NCI-H128 (cell line): ENCODE measurements around the gene CCDC57.
"Not testable (repeated sequence)": the region's sequence is repeated elsewhere in the genome, so short reads cannot be mapped to it uniquely, and the experiment has no call there.

ENCODE experiments used
- DNase-seq: peaks from one replicate; lab custom pipeline; 2025; ENCODE audit not compliant: unreplicated experiment; lab: John Stamatoyannopoulos, UW

Gene CCDC57

DNA sequence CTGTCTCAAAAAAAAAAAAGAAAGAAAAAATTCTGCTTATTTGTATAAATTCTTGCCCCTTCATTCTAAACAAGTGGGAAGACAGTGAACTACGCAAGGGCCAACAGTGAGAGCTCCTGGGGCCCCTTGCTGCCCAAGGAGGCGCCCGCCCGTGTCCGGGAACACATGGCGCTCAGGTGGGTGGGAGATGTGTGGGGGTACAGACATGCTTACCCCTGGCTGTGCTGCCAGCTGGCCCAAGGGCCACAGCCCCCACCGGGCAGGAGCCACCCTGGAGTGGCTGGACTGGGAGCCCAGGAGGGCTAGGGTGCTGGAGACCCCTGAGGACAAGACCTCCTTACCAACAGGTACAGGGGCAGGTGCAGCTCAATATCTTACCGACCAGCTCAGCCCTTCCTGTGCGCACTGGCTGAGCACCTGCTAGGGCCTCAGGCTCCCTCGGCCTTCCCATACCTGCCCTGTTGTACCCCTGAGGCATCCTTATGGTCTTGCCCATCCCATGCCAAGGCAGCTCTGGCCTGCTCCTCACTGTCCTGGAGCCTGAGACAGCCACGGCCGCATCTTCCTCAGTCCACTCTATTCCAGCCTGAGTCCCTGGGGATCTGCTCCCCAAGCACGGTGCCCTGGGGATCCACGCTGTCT, 56.2 kb downstream of the CCDC57 start:
- DNase-seq: no peak

DNA sequence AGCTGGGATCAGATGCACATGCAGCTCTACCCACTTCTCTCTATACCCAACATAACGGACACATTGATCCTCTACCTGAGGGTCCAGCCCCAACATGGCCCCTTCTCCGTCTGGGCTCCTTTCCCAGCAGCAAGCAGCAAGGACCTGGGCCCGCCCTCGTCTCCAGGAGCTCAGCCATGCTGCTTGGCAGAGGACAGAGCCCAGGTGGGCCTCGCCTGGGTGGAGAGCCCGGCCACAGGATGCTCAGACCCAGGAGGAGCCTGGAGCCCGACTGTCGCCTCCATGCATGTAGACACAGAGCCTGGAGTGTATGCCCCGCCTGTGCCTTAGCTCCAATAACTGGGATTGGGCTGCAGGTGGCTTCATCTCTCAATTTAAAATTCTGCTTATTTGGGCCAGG, 57.0 kb downstream of the CCDC57 start:
- DNase-seq: no peak

DNA sequence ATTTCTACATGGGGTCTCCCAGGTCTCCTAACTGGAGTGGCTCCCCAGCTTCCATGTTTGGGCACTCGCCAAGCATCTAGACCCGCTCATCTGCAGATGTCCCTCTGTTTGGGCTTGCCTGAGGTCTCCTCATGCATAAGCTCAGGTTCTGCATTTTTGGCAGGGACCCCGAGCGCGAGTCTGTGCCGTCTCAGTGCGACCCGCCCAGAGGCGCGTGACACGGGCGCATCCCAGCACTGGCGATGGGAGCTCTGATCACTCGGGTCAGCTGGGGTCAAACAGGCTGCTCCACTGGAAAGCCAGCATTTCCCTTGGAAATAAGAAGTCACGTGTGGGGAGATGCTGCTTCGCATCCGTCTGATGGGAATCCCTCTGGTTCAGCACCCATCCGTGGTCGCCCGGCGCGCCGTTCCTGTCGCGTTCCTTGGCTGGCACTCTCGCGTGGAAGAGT, 57.7 kb downstream of the CCDC57 start:
- DNase-seq: no peak

DNA sequence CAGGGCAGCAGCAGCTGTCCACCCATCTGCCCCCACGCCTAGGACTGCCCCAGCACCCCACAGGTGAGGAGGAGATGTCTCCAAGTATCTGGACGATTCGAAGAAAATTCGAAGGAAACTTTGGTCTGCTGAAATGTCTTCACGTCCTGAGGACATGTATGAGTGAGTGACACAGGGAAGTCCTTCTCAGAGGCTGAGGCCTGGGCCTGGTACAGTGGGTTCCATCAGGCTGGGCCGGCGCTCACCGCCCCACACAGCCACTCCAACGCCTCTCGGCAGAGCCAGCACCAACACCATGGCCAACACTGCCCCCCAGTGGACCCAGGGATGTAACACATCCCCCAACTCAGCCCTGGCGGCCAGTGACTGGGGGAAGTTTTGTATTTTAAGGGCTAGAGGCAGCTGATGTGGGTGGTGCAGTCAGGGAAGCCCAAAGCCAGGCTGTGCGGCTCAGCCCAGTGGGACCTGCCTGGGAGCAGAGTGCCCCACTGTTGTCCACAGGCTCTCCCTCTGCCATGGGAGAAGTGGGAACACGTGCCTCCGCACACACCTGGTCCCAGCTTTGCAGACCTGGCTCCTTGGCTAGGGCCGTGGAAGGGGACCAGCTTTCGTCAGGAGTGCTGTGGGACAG, 58.8 kb downstream of the CCDC57 start:
- DNase-seq: no peak

DNA sequence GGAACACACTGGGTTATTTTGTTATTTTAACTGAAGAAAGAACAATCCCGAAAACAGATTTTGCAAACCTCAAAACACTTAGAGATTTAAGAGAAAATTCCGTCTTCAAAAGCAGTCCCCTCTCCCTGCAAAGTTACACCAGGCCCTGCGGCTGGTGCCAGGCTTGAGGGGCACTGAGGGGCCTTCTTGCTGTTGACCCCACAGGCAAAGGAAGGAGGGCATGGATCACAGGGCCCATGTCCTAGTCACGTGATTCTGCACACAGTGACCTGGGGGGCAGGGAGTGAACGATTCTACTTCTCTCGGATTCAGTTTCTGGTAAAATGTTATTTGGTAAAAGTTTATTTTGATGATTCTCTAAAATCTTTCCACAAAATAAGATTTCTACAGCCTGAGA, 59.3 kb downstream of the CCDC57 start:
- no peak for DNase-seq

DNA sequence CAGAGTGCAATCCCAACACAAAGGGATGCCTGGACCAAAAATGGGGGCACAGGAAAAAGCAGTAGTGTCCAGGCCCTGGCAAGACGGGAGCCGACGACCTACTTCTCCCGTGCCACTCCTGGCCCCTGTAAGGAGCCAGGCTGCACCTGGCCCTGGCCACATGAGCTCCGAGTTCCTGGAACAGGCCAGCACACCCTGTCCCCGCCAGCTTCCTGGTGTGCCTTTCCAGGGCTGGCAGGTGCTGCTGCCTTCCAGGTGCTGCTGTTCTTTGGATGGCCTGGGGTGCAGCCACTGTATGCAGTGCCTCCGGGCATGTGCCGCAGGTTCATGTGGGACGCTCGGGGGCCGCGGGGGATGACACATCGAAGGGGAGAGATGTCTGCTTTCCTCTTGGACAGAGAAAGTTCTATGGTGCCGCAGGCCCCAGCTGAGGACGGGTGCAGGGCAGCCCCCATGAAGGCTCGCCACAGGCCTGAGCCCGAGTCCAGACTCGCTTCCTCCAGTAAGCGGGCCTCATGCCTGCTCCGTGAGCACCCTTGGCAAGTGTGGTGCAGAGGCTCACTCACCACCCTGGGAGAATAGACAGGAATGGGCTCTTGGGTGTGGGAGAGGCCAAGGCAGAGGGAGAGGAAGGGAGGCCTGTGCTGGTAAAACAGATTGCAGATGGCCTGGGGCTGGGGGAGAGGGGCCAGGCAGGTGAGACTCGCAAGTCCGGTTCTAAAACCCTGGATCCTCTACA, 59.9 kb downstream of the CCDC57 start:
- DNase-seq: no peak

DNA sequence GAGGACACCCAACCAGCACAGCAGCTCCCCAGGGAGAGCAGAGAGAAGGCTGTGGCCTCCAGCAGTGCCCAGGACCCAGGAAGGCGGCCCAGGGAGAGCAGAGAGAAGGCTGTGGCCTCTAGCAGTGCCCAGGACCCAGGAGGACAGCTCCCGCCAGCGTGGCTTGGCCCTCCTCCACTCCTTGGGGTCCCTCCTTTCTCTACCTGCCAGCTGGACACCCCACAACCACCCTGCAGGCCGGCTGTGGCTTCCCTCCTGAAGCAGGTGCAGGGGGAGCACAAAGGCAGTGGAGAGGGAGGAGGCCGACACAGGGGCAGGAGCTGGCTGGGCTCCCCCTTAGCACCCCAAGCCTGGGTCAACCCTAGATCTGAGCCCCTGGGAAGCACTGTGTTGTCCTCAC, 60.5 kb downstream of the CCDC57 start:
- no peak for DNase-seq

DNA sequence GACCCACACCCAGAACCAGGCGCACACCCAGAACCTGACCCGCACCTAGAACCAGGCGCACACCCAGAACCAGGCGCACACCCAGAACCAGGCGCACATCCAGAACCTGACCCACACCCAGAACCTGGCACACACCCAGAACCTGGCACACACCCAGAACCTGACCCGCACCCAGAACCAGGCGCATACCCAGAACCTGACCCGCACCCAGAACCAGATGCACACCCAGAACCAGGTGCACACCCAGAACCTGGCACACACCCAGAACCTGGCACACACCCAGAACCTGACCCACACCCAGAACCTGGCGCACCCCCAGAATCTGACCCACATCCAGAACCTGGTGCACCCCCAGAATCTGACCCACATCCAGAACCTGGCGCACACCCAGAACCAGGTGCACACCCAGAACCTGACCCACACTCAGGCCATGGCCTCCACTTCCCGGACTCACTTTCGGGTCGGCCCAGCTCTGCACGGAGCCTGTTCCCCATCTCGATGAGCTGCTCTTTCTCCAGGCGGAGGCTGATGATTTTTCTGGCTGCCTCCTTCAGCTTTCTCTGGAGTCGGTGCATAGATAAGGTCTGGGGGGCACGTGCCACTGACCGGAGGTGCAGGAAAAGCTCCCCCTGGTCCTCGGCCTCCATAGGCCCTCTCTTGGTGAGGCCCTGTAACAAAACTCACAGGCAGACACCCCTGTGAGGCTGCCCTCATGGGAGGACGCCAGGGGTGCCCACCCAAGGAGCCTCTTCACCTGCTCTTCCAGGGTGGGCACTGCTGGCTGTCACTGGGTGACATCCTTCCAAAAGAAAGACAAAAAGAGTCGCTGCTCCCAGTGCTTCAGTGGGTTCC, 61.3 kb downstream of the CCDC57 start:
- DNase-seq: no peak

DNA sequence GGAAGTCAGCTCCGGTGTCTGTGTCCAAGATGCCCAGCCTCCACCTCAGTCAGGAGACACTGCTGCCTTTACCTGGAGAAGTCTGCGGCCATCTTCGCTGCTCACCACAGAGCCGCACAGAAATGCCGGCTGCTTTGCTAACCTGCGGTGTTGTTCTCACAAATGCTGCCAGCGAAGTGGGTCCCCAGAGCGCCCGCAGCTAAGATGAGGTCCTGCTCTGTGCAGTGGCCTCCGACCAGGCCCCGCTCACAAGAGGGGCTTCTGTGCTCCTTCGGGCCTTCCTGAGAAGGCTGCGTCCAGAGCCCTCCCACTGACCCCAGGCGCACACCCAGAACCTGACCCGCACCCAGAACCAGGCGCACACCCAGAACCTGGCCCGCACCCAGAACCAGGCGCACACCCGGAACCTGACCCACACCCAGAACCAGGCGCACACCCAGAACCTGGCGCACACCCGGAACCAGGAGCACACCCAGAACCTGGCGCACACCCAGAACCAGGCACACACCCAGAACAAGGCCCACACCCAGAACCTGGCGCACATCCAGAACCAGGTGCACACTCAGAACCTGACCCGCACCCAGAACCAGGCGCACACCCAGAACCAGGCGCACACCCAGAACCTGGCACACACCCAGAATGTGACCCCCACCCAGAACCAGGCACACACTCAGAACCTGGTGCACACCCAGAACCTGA, 63.1 kb downstream of the CCDC57 start:
- DNase-seq: no peak

DNA sequence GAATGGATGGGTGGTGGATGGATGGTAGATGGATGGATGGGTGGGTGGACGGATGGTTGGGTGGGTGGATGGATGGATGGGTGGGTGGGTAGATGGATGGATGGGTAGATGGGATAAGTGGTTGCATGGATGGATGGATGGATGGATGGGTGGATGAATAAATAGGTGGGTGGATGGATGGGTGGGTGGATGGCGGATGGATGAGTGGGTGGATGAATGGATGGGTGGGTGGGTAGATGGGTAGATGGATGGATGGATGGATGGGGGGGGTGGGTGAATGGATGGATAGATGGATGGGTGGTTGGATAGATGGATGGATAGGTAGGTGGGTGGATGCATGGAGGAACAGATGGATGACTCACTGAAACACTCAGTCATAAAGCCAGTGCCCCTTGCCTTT, 63.6 kb downstream of the CCDC57 start:
- DNase-seq: no peak

DNA sequence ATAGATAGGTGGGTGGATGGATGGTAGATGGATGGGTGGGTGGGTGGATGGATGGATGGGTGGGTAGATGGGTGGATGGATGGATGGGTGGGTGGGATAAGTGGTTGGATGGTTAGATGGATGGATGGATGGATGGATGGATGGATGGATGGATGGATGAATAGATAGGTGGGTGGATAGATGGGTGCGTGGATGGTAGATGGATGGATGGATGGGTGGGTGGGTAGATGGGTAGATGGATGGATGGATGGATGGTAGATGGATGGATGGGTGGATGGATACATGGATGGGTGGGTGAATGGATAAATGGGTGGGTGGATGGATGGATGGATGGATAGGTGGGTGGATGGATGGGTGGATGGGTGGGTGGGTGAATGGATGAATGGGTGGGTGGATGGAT, 64.6 kb downstream of the CCDC57 start:
- no peak for DNase-seq

DNA sequence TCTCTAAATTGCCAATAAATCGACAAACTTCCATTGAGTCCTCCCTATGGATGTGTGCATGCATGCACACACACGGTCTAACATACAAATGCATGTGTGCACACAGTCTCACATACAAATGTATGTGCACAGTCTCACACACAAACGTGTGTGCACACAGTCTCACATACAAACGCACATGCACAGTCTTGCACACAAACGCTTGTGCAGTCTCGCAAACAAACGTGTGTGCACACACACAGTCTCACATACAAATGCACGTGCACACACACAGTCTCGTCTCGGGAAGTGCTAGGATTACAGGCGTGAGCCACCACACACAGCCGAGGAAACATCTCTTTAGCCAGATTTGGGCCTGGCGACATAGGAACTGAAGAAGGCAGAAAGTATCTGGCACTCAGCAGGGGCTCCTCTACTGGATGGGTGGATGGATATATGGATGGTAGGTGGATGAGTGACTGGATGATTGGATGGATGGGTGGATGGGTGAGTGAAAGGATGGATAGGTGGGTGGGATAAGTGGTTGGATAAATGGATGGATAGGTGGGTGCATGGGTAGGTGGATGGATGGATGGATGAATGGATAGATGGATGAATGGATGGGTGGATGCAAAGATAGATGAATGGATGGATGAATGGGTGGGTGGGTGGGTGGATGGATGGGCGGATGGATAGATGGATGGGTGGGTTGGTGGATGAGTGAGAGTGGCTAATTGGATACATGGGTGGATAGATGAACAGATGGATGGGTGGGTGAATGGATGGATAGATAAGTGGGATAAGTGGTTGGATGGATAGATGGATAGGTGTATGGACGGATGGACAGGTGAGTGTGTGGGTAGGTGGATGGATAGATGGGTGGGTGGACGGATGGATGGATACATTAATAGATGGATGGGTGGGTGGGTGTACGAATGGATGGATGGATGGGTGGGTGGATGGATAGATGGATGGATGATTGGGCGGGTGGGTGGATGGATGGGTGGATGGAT, 65.7 kb downstream of the CCDC57 start:
- DNase-seq: no peak

DNA sequence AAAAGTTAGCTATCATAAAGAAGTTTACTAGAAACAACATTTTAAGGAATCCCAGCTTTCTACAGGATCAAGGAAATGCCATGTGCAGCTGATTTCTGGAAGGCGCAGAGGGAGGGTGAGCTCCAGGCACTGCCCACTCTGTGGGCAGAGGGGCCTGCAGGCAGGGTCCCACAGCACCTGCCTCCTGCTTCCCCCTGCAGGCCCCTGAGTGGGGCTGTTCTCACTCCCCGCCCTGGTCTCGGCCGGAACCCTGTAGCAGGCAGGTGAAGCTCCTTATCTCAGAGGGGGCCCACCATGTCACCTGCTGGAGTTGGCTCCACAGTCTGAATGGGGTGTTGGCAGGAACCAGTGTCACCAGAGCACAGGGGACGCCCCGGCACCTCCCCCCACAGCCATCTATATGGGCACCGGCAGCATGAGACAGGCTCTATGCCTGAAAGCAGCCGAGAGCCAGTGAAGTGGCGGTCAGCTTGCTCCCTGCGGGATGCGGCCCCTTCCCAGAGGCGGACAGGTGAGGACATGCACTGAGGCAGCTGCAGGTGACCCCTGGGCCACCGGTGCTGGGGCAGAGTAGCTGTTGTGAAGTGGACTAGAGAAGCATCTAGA, 67.0 kb downstream of the CCDC57 start:
- no peak for DNase-seq

DNA sequence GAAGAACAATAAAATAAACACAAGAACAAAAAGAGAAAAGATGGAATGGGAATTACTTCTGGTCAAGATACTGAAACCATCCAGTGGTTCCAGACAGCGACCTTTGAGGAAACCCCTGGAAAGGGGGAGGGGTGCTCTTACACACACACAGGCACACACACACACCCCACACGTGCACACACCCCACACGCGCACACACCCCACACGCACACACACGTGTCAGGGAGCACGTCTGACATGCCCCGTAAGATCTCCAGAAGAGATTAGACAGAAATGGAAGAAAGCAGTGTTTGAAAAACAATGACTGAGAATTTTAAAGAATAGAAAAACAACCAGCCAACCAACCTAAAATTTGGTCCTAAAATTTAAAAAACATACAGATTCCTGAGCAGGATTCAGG, 69.3 kb downstream of the CCDC57 start:
- no peak for DNase-seq

DNA sequence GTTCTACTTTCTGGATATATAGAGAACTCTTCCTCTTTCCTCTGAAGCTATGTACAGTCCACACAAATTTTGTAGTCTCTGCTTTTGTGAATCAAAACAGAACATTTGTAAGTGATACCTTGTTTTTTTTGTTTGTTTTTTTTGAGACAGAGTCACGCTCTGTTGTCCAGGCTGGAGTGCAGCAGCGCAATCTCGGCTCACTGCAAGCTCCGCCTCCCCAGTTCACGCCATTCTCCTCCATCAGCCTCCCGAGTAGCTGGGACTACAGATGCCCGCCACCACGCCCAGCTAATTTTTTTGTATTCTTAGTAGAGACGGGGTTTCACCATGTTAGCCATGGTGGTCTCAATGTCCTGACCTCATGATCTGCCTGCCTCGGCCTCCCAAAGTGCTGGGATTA, 72.7 kb downstream of the CCDC57 start:
- DNase-seq: not testable (repeated sequence)

DNA sequence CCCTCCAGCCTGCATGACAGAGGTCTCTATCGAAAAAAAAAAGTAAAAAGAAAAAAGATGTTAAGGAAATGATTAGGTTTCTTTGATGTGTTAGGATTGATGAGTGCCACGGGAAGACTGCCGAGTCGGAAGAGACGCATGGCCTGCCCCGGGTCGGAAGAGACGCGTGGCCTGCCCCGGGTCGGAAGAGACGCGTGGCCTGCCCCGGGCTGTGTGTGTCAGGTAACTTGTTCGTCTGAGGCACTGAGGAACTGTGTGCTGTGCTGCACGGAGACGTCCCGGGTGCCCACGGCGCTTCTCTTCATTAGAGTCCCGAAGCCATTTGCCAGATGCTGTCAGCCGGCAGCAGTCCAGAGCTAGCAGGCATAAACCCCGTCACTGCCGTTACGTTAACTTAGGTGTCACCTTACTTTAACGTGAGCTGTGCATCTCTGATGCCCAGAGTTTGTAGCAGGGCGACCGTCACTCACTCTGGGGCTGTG, 74.1 kb downstream of the CCDC57 start:
- no peak for DNase-seq

DNA sequence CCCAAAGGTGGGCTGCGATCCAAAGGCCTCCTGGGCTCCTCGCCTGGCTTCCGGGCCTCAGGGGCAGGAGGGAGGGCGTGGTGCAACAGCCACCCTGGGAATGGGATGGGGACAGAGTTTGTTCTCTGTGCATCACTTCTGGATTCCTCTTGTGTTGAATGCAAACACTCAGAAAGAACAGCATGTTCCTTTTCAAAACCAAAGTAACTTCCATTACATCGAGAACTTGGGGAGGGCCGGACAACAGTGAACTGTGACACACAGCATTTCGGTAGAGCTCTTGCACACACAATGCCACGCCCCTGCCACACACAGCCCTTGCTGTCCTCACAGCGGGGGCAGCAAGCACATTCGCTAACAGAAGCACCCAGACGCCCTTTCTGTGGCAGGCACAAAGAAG, 78.5 kb downstream of the CCDC57 start:
- DNase-seq: no peak

DNA sequence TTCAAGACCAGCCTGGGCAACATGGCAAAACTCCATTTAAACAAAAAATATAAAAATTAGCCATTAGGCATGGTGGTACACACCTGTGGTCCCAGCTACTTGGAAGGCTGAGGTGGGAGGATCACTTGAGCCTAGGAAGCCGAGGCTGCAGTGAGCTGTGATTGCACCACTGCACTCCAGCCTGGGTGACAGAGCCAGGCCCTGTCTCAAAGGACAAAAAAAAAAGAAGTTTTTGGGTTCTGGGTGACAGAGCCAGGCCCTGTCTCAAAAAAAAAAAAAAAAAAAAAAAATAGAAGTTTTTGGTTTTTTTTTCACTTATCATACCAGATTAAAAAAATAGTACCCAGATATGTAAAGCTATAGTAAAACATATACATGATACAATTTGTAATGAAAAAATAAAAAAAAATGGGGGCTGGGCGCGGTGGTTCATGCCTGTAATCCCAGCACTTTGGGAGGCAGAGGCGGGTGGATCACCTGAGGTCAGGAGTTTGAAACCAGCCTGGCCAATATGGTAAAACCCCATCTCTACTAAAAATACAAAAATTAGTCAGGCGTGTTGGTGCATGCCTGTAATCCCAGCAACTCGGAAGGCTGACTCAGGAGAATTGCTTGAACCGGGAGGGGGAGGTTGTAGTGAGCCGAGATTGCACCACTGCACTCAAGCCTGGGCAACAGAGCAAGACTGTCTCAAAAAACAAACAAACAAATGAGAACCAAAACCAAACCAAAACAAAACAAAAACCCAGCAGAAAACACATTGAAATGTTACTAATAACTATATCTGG, 79.3 kb downstream of the CCDC57 start:
- not testable (repeated sequence) for DNase-seq
